ENCODE results near the gene DMBT1.

Gene DMBT1

GRCh38 chr10:122560279-122560804 is at the start of gene DMBT1:
Gene DMBT1, plus strand, starts transcription at chr10:122560754. Its CDS starts 17 bp downstream, at chr10:122560771.
- DNase-seq (ENCODE audit: low read depth) = peak; percentile 53
- TF ChIP-seq CTCF (IDR thresholded peaks at IDR 0.05; ENCODE audit: insufficient read depth, low read depth, low read length, missing control alignments) = no peak

GRCh38 chr10:122513053-122513452 is 47.5 kb upstream of the DMBT1 start:
- TF ChIP-seq CTCF (IDR thresholded peaks at IDR 0.05; ENCODE audit: insufficient read depth, low read depth, low read length, missing control alignments) = no peak
- no peak for DNase-seq (ENCODE audit: low read depth)
- H3K4me3 ChIP-seq (ENCODE audit: low read length) = no peak overlapping the region

More at GRCh38 chr10:122560279-122560804, at the start of gene DMBT1:
- H3K4me3 ChIP-seq (ENCODE audit: low read length) = no peak within 1 kb of the TSS

- H3K4me3 ChIP-seq (ENCODE audit: low read length) = no peak overlapping the region
- DNase-seq (ENCODE audit: low read depth) = peak; percentile 35
- no peak for TF ChIP-seq CTCF (IDR thresholded peaks at IDR 0.05; ENCODE audit: insufficient read depth, low read depth, low read length, missing control alignments)
Measured at GRCh38 chr10:122514045-122514840, 46.3 kb upstream of the DMBT1 start.

GRCh38 chr10:122515022-122515424 is 45.5 kb upstream of the DMBT1 start:
- no peak for DNase-seq (ENCODE audit: low read depth)

GRCh38 chr10:122515588-122516231 is 44.8 kb upstream of the DMBT1 start:
- no peak overlapping the region for H3K4me3 ChIP-seq (ENCODE audit: low read length)
- DNase-seq (ENCODE audit: low read depth) = peak; percentile 34
- TF ChIP-seq CTCF (IDR thresholded peaks at IDR 0.05; ENCODE audit: insufficient read depth, low read depth, low read length, missing control alignments) = no peak

More at GRCh38 chr10:122515022-122515424, 45.5 kb upstream of the DMBT1 start:
- TF ChIP-seq CTCF (IDR thresholded peaks at IDR 0.05; ENCODE audit: insufficient read depth, low read depth, low read length, missing control alignments) = no peak
- H3K4me3 ChIP-seq (ENCODE audit: low read length) = no peak overlapping the region

- DNase-seq (ENCODE audit: low read depth) = no peak
- H3K4me3 ChIP-seq (ENCODE audit: low read length) = no peak overlapping the region
- no peak for TF ChIP-seq CTCF (IDR thresholded peaks at IDR 0.05; ENCODE audit: insufficient read depth, low read depth, low read length, missing control alignments)
Measured at GRCh38 chr10:122516734-122517133, 43.8 kb upstream of the DMBT1 start.

Data from epithelial cell of esophagus (primary cell).